ENCODE data around the gene EFNB2. TPM values are rescaled to one million over a fixed set of nuclear protein-coding genes. Genes with fewer than 3 reads are reported as not detected.

EFNB2 gene
- total and polyA plus RNA-seq, 7 experiments from 2014 or later, result 0.07 to 0.22 (median 0.11) TPM; not detected in 2

GRCh38 chr13:106527826-106528225 is 7.6 kb downstream of the EFNB2 start:
- H3K9me3 Mint-ChIP-seq, result peaks cover 0 to 2% (median 0%) of the 10 kb centered on the region in 11 donors
- POLR2A ChIA-PET, result no interaction called here
- H3K36me3 Mint-ChIP-seq, result no peaks in the 10 kb centered on the region
- H3K4me1 Mint-ChIP-seq, result peaks cover 0 to 8% (median 4%) of the 10 kb centered on the region in 7 donors
- Histone ChIP-seq H3K4me1 (ENCODE audit: control insufficient read depth in 2 of 2, insufficient read depth in 2 of 2, low read length in 2 of 2) (peaks cover 0 to 3% of the 10 kb centered on the region in 2 donors), H3K27me3 (ENCODE audit: control insufficient read depth in 2 of 2, insufficient read depth in 2 of 2, low read length in 2 of 2) (no peaks in the 10 kb centered on the region), H3K9me3 (ENCODE audit: control insufficient read depth in 2 of 3, low read length in 3 of 3) (no peaks in the 10 kb centered on the region), H3K36me3 (ENCODE audit: control insufficient read depth in 2 of 3, insufficient read depth in 3 of 3, low read length in 3 of 3) (no peaks in the 10 kb centered on the region), H3K27ac (ENCODE audit: low read depth, low read length) (no peak overlapping the region), H3K4me3 (ENCODE audit: low read length) (no peak overlapping the region)
- DNase-seq (no peak), ATAC-seq (no peak)
- H3K27me3 Mint-ChIP-seq, result peaks cover 43 to 73% (median 46%) of the 10 kb centered on the region in 5 donors
- intact Hi-C loops (cut with micrococcal nuclease), result no loop called here
- no peak overlapping the region for H3K27ac Mint-ChIP-seq
- CTCF ChIA-PET, result interaction anchor here (1.4 kb wide), 1 partner anchor 9 kb away, joined by 5 read pairs; no protein-coding TSS in a partner anchor
- H3K4me3 Mint-ChIP-seq, result no peak overlapping the region

DNA sequence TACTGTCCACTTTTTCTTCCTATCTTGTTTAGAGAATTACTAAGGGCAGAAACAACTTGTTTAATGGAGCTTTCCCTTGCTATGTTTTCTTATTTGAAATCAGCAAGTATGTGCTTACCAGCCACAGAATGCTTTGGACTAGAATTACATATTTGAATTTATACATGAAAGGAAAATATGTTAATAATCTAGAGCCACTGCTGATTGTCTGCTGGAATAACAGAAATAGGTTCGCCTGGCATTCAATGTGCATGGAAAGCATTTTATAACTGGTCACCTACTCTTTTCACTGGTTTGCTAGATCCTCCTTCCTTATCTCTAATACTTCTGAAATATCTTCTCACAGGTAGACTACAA is 8.0 kb downstream of the EFNB2 start:
- H3K4me1 ChIP-seq (ENCODE audit: control insufficient read depth in 2 of 2, insufficient read depth in 2 of 2, low read length in 2 of 2), result no peaks in the 10 kb centered on the region
- no peaks in the 10 kb centered on the region for H3K27me3 ChIP-seq (ENCODE audit: control insufficient read depth in 2 of 2, insufficient read depth in 2 of 2, low read length in 2 of 2)
- Mint-ChIP-seq H3K27ac (no peak overlapping the region), H3K4me3 (no peak overlapping the region), H3K36me3 (no peaks in the 10 kb centered on the region), H3K9me3 (peaks cover 0 to 2% (median 0%) of the 10 kb centered on the region in 11 donors), H3K4me1 (peaks cover 0 to 5% (median under 1%) of the 10 kb centered on the region in 7 donors), H3K27me3 (peaks cover 39 to 72% (median 46%) of the 10 kb centered on the region in 5 donors)
- no peak for ATAC-seq
- H3K27ac ChIP-seq (ENCODE audit: low read depth, low read length), result no peak overlapping the region
- H3K9me3 ChIP-seq (ENCODE audit: control insufficient read depth in 2 of 3, low read length in 3 of 3), result no peaks in the 10 kb centered on the region
- no peak overlapping the region for H3K4me3 ChIP-seq (ENCODE audit: low read length)
- no peak for DNase-seq
- POLR2A ChIA-PET, result no interaction called here
- intact Hi-C loops (cut with micrococcal nuclease), result no loop called here
- no peaks in the 10 kb centered on the region for H3K36me3 ChIP-seq (ENCODE audit: control insufficient read depth in 2 of 3, insufficient read depth in 3 of 3, low read length in 3 of 3)
- CTCF ChIA-PET, result interaction anchor here (1.4 kb wide), 1 partner anchor 10 kb away, joined by 5 read pairs; no protein-coding TSS in a partner anchor

GRCh38 chr13:106526738-106527444 is 8.6 kb downstream of the EFNB2 start:
- Mint-ChIP-seq H3K27me3 (peaks cover 36 to 66% (median 44%) of the 10 kb centered on the region in 5 donors), H3K27ac (no peak overlapping the region), H3K4me1 (peaks cover 0 to 2% (median 0%) of the 10 kb centered on the region in 7 donors), H3K9me3 (peaks cover 0 to 2% (median 0%) of the 10 kb centered on the region in 11 donors), H3K36me3 (no peaks in the 10 kb centered on the region), H3K4me3 (no peak overlapping the region)
- Histone ChIP-seq H3K4me3 (ENCODE audit: low read length) (no peak overlapping the region), H3K27me3 (ENCODE audit: control insufficient read depth in 2 of 2, insufficient read depth in 2 of 2, low read length in 2 of 2) (no peaks in the 10 kb centered on the region), H3K36me3 (ENCODE audit: control insufficient read depth in 2 of 3, insufficient read depth in 3 of 3, low read length in 3 of 3) (no peaks in the 10 kb centered on the region), H3K27ac (ENCODE audit: low read depth, low read length) (no peak overlapping the region), H3K9me3 (ENCODE audit: control insufficient read depth in 2 of 3, low read length in 3 of 3) (no peaks in the 10 kb centered on the region), H3K4me1 (ENCODE audit: control insufficient read depth in 2 of 2, insufficient read depth in 2 of 2, low read length in 2 of 2) (no peaks in the 10 kb centered on the region)
- ATAC-seq (no peak), DNase-seq (no peak)
- POLR2A ChIA-PET, result no interaction called here
- intact Hi-C loops (cut with micrococcal nuclease), result no loop called here
- CTCF ChIA-PET, result interaction anchor here (1.4 kb wide), 1 partner anchor 10 kb away, joined by 5 read pairs; no protein-coding TSS in a partner anchor

GRCh38 chr13:106525865-106526264 is 9.6 kb downstream of the EFNB2 start:
- DNase-seq, result no peak
- no peaks in the 10 kb centered on the region for H3K9me3 ChIP-seq (ENCODE audit: control insufficient read depth in 2 of 3, low read length in 3 of 3)
- intact Hi-C loops (cut with micrococcal nuclease), result no loop called here
- Mint-ChIP-seq H3K36me3 (no peaks in the 10 kb centered on the region), H3K4me1 (no peaks in the 10 kb centered on the region), H3K9me3 (peaks cover 0 to 2% (median 0%) of the 10 kb centered on the region in 11 donors), H3K27ac (no peak overlapping the region), H3K4me3 (no peak overlapping the region), H3K27me3 (peaks cover 33 to 56% (median 42%) of the 10 kb centered on the region in 5 donors)
- ATAC-seq, result no peak
- ChIA-PET CTCF (no interaction called here), POLR2A (no interaction called here)
- H3K27ac ChIP-seq (ENCODE audit: low read depth, low read length), result no peak overlapping the region
- no peaks in the 10 kb centered on the region for H3K27me3 ChIP-seq (ENCODE audit: control insufficient read depth in 2 of 2, insufficient read depth in 2 of 2, low read length in 2 of 2)
- H3K4me3 ChIP-seq (ENCODE audit: low read length), result no peak overlapping the region
- no peaks in the 10 kb centered on the region for H3K4me1 ChIP-seq (ENCODE audit: control insufficient read depth in 2 of 2, insufficient read depth in 2 of 2, low read length in 2 of 2)
- H3K36me3 ChIP-seq (ENCODE audit: control insufficient read depth in 2 of 3, insufficient read depth in 3 of 3, low read length in 3 of 3), result no peaks in the 10 kb centered on the region

GRCh38 chr13:106524108-106524507 is 11.4 kb downstream of the EFNB2 start:
- Histone ChIP-seq H3K4me3 (ENCODE audit: low read length) (no peak overlapping the region), H3K27ac (ENCODE audit: low read depth, low read length) (no peak overlapping the region), H3K27me3 (ENCODE audit: control insufficient read depth in 2 of 2, insufficient read depth in 2 of 2, low read length in 2 of 2) (no peaks in the 10 kb centered on the region), H3K4me1 (ENCODE audit: control insufficient read depth in 2 of 2, insufficient read depth in 2 of 2, low read length in 2 of 2) (no peaks in the 10 kb centered on the region), H3K36me3 (ENCODE audit: control insufficient read depth in 2 of 3, insufficient read depth in 3 of 3, low read length in 3 of 3) (no peaks in the 10 kb centered on the region), H3K9me3 (ENCODE audit: control insufficient read depth in 2 of 3, low read length in 3 of 3) (no peaks in the 10 kb centered on the region)
- ATAC-seq, result no peak
- no peak for DNase-seq
- Mint-ChIP-seq H3K4me1 (no peaks in the 10 kb centered on the region), H3K9me3 (peaks cover 0 to 3% (median 0%) of the 10 kb centered on the region in 11 donors), H3K4me3 (no peak overlapping the region), H3K36me3 (no peaks in the 10 kb centered on the region), H3K27me3 (peaks cover 28 to 43% (median 36%) of the 10 kb centered on the region in 5 donors), H3K27ac (no peak overlapping the region)
- ChIA-PET POLR2A (no interaction called here), CTCF (interaction anchor here (0.6 kb wide), 1 partner anchor 33 kb away, joined by 3 read pairs; no protein-coding TSS in a partner anchor)
- intact Hi-C loops (cut with micrococcal nuclease), result no loop called here

GRCh38 chr13:106523576-106523975 is 11.9 kb downstream of the EFNB2 start:
- Histone ChIP-seq H3K27ac (ENCODE audit: low read depth, low read length) (no peak overlapping the region), H3K27me3 (ENCODE audit: control insufficient read depth in 2 of 2, insufficient read depth in 2 of 2, low read length in 2 of 2) (no peaks in the 10 kb centered on the region), H3K4me3 (ENCODE audit: low read length) (no peak overlapping the region), H3K9me3 (ENCODE audit: control insufficient read depth in 2 of 3, low read length in 3 of 3) (no peaks in the 10 kb centered on the region), H3K4me1 (ENCODE audit: control insufficient read depth in 2 of 2, insufficient read depth in 2 of 2, low read length in 2 of 2) (no peaks in the 10 kb centered on the region), H3K36me3 (ENCODE audit: control insufficient read depth in 2 of 3, insufficient read depth in 3 of 3, low read length in 3 of 3) (no peaks in the 10 kb centered on the region)
- Mint-ChIP-seq H3K9me3 (peaks cover 0 to 3% (median 0%) of the 10 kb centered on the region in 11 donors), H3K36me3 (no peaks in the 10 kb centered on the region), H3K4me3 (no peak overlapping the region), H3K27me3 (peaks cover 28 to 44% (median 33%) of the 10 kb centered on the region in 5 donors), H3K27ac (no peak overlapping the region), H3K4me1 (no peaks in the 10 kb centered on the region)
- DNase-seq, result no peak
- POLR2A ChIA-PET, result no interaction called here
- CTCF ChIA-PET, result interaction anchor here (0.6 kb wide), 1 partner anchor 34 kb away, joined by 3 read pairs; no protein-coding TSS in a partner anchor
- ATAC-seq, result no peak
- intact Hi-C loops (cut with micrococcal nuclease), result no loop called here
